OCI-M2 (cell line): ENCODE results near the gene SLC18A3.

Experiments
- DNase-seq: peaks from one replicate; lab custom pipeline; 2025; ENCODE audit not compliant: unreplicated experiment; lab: John Stamatoyannopoulos, UW

Gene SLC18A3

DNA sequence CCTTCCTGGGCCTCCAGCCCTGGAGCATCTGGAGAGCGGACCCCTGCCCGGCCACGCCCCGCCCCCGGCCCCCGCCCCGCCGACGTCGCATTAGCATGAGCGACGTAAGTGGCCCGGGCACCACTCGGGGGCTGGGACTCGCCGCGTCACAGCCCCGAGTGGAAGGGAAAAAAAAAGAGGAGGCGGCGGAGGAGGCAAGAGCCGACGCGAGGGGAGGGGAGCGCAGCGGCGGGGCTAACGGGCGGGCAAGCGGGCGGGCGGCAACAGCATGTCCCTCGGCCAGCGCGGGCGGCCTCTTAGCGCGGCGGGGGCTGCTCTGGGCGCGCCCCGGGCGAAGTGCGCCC, at the start of gene SLC18A3:
TSS of gene SLC18A3 (plus strand) at position 197 of the 344 bp plus-strand sequence. CDS start 431 bp downstream, outside the sequence.
- no peak for DNase-seq

DNA sequence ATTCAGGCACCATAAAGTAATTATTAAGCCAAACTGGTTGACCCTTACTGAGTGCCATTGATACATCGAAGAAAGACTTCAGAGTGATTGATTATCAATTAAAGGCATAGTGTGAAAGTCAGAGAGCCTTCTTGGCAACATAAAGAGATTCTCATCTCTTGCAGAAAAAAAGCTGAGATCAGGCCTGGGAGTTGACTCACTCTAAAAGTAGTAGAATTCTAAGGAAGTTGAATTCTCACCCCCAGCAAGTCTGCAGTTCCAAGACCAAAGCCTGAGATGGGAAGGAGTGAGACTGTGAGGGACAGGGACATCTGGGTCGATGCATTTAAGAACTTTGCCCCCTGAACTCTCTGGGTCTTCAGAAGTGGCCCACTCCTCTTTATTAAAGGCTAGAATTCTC, 49.6 kb upstream of the SLC18A3 start:
- no peak for DNase-seq

DNA sequence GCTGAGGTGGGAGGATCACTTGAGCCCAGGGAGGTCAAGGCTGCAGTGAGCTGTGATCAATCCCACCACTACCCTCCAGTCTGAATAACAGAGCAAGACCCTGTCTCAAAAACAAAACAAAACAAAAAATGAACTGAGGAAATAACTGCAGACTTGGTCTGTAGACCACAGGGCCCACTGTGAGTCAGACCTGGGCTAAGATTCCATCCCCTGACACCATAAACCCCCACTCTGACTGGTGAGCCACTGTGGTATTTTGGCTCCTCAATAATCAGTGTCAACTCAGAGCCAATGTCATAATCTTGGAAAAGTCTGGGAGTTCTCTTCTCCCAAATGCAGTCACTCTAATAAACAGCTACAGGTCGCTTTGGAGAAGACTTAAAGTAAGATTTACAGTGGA, 47.2 kb upstream of the SLC18A3 start:
- no peak for DNase-seq

DNA sequence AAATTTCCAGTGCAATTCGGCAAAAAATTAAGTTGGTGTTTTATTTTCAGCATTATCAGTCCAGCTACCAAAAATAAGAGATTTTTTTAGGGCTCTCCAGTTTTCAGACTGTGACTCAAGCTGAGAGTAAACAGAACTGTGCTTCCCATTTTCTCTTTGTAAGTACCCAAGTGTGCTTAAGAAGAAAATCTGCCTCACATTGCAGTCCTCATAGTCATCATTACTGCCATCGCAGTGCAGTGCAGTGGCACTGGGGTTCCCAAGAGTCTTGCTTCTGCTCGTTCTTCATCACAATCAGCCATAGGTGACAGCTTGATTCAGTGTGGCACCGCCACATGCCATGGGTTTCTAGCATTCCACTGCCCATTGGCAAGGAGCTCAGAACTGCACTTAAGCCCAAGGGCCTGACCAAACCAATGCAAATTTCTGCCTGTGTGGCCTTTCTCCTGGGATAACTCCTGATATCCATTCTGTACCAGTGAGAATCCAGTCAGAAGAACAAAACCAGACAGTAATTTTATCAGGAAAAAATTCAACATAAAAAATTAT, 45.6 kb upstream of the SLC18A3 start:
- no peak for DNase-seq

DNA sequence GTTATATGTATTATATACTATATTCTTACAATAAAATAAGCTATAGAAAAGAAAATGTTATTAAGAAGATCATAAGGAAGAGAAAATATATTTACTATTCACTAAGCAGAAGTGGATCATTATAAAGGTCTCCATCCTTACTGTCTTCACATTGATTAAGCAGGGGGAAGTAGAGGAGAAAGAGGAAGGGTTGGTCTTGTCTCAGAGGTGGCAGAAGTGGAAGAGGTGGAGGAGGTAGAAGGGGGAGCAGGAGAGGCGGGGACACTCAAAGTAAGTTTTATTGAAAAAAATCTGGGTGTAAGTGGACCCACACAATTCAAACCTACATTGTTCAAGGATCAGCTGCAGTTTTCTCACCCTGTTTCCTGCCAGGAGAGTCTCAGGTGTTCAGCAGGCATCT, 42.3 kb upstream of the SLC18A3 start:
- DNase-seq = no peak

DNA sequence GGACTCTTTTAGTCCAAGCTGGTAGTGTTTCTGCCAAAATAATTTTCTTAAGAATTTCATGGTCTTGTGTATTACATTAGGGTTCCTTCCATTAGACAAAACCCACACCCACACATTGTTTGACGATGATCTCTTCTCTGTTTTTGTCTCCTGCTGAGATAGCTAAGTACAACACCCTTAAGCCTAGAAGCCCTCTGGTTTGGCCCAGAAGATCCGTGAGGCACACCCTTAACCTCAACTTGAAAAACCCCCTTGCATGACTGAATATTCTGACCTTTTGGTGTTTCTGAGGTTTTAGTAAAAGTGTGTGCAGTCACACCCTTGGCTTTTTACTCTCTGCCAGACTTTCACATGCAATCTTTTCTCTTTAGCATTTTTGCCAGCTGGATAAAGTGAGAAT, 41.9 kb upstream of the SLC18A3 start:
- no peak for DNase-seq

DNA sequence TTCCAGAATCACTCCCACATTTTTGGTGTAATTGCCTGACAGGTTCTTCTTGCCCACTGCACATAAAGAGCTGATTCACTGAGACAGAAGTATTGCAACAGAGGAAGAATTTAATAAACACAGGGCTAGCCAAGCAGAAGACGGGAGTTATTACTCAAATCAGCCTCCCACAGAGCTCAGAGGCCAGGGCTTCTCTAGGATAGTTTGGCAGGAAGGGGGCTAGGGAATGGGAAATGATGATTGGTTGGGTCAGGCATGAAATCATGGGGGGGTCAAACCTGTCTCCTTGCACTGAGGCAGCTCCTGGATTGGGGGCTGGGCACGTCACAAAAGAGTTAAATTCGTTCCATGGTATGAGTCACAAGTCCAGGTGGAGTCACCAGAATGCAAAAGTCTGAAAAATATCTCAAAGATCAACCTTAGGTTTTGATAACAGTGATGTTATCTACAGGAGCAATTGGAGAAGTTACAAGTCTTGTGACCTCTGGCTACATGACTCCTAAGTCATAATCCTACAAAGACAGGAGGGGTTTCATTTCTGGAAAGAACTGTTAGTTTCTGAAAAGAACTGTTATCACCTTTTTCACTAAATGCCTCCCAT, 41.0 kb upstream of the SLC18A3 start:
- DNase-seq = no peak

DNA sequence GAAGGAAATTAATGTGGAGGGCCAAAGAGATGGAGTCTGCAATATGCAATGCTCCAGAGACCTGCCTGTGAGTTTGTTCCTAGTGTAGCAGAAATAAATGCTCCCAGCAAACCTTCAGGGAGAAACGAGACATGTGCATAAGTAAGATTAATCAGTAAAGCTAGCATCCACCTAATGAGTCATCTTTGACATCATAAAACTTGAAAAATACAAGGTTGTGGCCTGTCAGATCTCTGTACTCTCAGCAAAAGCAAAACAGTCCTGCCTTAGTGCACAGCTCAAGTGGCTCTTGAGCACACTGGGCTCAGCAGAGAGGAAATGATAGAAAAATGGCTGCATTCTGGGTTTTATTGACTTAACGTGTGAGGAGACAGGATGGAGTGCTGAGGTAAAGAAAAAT, 38.7 kb upstream of the SLC18A3 start:
- no peak for DNase-seq

DNA sequence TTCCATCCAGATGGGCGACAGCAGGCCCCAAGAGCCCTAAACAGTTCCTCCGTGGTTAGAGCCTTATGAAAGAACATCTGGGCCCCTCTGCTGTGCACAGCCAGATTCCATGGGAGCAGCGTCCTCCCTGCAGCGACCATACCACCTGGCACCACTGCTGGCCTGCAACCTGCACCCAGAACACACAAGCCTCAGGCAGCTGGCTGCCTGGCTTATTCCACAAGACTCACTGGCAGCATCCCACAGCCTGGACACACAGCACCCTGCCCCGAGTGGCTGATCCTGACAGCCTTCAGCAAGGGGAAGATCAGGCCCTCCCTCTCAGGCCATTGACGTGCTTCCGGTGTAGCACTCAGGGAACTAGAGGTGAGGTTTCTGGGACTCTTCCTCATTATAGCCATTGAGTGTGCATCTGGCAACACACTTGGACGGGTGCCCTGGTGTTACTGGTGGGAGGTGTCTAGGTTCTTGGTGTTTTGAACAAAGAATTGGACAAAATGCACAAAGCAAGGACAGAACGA, 37.5 kb upstream of the SLC18A3 start:
- no peak for DNase-seq

DNA sequence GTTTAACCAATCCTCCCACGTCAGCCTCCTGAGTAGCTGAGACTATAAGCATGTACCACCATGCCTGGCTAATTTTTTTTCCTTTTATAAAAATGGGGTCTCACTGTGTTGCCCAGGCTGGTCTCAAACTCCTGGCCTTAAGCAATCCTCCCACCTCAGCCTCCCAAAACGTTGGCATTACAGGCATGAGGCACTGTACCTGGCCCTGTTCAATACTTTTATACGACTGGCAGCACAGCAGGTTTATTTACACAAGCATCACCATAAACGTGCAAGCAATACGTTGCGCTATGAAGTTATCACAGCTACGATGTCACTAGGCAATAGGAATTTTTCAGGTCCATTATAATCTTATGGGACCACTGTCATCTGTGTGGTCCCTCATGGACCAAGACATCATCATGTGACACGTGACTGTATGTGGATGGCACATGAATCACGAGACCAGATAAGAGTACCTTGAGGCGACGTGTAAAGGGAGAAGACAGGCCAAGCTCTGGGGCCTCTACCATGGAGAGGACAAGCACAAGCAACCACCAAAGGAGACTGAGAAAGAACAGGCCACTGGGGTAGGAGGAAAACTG, 34.5 kb upstream of the SLC18A3 start:
- DNase-seq = no peak

DNA sequence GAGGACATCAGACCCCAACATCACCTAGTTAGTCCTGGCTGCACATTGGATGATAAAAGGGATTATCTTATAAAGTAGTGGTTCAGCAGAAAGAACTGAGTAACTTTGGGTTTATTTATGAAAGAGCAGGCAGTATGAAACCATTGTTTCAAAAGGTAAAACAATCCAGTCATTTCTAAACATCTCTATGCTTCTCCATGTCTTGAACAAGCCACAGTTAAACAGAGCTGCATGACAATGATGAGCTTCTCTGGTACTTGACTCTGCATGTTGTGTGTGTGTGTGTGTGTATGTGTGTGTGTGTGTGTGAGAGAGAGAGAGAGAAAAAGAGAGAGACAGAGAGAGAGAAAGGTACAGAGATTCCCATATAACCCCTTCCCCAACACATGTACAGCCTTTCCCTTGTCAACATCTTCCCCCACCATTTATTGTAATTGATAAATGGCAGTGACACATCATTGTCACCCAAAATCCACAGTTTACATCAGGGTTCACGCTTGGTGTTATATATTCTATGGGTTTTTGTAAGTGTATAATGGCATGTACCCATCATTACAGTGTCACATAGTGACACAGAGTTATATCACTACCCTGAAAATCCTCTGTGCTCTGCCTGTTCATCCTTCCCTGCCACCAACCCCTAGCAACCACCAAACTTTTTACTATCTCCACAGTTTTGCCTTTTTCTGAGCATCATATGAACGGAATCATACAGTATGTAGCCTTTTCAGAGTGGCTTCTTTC, 32.8 kb upstream of the SLC18A3 start:
- no peak for DNase-seq

DNA sequence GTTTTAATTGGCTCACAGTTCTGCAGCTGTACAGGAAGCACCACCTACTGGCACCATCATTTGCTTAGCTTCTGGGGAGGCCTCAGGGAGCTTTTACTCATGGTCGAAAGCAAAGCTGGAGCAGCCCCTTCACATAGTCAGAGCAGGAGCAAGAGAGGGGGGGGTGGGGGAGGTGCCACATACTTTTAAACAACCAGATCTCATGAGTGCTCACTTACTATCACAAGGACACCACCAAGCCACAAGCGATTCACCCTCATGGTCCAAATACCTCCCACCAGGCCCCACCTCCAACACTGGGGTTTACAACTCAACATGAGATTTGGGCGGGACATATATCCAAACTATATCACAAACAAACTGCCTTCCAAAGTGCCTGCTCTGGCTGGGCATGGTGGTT, 31.7 kb upstream of the SLC18A3 start:
- no peak for DNase-seq

DNA sequence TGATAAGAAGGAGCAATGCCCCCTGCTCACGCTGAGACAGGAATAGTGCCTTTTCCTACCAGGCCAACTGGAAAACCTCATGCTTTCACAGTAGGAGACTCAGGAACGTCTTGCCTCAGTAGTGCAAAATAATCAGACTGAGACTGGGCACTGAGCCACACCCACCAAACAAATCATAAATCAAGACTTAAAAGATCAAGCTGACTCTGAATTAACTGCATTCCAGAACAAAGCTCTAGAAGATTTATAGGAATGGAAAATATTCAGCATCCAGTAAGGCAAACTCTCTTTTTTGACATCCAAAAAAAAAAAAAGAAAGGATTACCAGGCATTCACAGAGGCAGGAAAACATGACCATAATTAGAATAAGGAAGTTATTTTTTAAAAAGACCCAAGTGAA, 30.5 kb upstream of the SLC18A3 start:
- DNase-seq = no peak

DNA sequence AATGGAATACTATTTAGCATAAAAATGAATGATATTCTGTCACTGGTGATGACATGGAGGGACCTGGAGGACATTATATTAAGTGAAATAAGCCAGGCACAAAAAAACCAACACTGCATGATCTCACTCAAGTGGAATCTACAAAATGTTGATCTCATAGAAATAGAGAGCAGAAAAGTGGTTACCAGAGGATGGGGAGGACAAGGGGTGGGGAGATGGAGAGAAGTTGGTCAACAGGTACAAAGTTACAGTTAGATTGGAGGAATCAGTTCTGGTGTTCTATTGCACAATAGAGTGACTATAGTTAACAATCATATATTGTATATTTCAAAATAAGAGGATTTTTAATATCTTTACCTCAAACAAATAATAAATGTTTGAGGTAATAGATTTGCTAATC, 24.7 kb upstream of the SLC18A3 start:
- no peak for DNase-seq

DNA sequence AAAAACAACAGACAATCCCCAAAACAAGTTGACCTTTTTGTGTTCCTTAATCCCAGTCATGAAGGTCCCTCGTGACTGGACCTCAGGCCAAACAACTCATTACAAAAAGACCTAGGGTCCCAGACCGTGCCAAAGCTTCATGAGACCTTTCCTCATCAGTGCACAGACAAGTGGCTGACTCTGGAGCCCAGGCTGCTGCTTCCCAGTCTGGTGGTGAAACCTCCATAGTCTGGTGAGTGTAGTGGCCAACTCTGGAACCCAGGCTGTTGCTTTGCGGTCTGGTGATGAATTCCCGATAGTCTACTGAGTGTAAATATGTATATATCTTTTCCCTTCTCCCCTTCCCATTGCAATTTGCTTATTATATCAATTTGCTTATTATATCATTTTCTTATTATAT, 22.1 kb upstream of the SLC18A3 start:
- no peak for DNase-seq

DNA sequence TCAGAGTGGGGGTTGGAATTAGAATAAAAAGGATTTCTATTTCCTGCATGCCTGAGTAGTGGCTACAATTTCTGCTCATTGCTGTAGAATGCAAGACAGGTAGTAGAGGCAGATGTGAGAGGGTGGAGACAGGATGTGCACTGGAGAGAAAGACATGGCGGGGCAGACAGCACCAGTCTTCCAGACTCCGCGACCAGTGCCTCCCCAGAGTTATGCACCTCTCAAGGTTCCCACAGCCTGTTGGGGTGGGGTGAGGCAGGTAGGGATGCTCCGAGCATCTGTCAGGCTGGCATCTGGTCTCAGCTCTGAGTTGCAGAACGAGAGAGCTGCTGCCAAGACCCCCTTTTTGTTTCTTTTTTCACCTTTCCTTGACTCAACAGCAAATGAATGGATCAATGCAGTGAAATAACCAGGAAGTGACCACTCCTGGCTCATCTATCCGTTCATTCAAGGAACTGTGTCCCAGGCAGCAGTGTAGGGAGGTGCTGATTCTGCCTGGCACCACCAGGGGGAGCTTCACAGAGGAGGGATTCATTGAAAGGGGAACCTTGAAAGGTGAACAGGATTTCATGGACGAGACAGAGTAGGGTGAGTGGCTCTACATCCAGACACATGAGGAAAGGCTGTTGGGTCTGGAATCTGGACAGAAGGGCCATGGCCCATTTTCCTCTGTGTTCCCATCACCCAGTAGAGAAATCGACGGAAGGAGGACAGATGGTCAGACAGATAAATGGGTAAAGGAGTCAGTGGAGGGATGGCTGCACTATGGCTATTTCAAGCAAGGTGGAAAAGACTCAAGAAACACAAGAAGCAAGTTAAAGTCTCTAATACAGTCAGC, 17.2 kb upstream of the SLC18A3 start:
- no peak for DNase-seq

DNA sequence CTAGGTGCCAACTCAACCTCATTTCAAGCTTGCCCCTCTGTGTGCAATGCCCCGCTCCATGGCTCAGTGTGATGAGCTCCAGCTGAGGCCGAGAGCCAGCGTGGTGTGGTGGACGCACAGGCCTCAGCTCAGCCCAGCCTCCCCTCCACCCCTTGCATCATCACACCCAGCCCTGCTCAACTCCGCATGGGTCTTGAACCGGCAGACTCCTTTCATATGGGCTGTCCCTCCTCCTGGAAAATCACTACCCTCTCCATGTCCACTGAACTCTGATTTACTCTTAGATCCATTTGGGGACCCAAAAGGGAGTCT, 16.6 kb upstream of the SLC18A3 start:
- DNase-seq = no peak

DNA sequence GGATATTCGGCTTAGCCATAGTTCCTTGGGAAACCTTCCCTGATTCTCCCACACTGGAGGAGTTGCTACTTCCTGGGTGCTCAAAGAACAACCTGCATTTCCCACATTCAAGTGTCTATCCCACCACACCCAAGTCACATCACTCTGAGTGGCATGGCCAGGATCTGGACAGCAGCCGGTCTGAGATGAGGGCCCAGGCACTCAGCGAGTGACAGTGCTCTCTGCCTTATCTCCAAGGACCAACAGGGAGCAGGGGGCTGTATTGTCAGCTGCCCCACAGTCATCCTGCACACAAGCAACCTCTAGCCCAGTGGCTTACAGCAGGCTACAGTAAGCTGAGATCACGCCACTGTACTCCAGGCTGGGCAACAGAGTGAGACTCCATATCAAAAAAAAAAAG, 16.1 kb upstream of the SLC18A3 start:
- DNase-seq = no peak

DNA sequence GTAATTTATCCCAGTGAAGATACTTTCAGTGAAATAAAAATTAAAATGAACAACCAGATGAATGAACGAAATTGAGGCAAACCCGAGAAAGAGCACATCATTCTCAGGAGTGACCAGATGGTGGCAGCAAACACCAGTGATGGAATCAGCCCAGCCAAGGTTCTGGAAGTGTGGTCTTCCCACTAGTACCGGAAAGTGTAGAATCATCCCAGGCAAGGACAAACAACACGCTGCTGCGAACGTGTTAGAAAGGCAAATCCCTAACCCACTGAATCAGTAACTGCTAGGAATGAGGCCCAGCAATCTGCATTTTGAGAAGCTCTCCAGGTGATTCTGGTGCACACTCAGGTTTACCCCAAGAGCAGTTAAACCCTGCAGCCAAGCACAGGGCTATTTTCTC, 15.5 kb upstream of the SLC18A3 start:
- DNase-seq = no peak

DNA sequence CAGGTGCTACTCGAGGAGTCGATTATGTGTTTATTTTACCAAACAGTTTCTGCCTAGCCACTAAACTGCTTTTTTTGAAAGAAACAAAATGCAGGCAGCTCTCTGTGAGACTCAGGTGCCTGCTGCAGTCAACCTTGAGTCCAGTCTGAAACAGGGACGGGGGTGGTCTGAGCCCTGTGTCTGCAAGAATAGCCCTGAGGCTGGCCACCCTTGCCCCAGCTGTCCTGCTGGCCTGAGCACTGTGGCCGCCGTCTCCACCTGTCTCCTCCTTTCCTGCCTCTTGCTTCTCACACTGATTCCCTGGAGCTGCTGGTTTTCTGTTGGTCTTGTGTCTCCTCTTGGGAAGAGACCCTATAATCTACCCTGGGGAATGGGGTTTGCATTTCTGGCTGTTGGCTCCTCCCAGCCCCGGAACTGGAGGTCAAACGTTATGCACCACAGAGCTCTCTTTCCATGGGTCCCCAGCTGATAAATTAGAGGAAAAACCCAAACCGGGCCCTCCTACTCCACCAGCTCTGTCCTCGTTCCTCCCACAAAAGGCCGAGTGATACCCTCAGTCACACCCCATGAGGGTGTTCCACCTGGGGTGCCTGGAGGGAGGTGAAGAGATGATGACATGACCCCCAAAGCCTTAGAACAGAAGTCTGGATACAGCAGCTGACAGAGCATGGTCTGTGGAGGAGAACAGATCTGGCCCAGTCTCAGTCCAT, 15.0 kb upstream of the SLC18A3 start:
- no peak for DNase-seq
